ENCODE measurements around the gene MTMR3.

Gene MTMR3

GRCh38 chr22:30005213-30005857 is 122.4 kb downstream of the MTMR3 start:
- DNase-seq, result no peak

- no peak for DNase-seq
These were observed 124.4 kb downstream of the MTMR3 start for GRCh38 chr22:30007361-30007760.

- DNase-seq, result no peak
These were observed 125.4 kb downstream of the MTMR3 start for GRCh38 chr22:30008401-30008800.

GRCh38 chr22:30009478-30009877 is 126.5 kb downstream of the MTMR3 start:
- no peak for DNase-seq

GRCh38 chr22:30010789-30011405 is 127.9 kb downstream of the MTMR3 start:
- no peak for DNase-seq

GRCh38 chr22:30013201-30013600 is 130.2 kb downstream of the MTMR3 start:
- DNase-seq, result no peak

GRCh38 chr22:30014244-30014643 is 131.3 kb downstream of the MTMR3 start:
- DNase-seq, result no peak

GRCh38 chr22:30015229-30015797 is 132.3 kb downstream of the MTMR3 start:
- no peak for DNase-seq

- DNase-seq, result no peak
These were observed 132.9 kb downstream of the MTMR3 start for GRCh38 chr22:30015846-30016245.

- DNase-seq, result no peak
These were observed 133.6 kb downstream of the MTMR3 start for GRCh38 chr22:30016596-30016995.

- no peak for DNase-seq
These were observed 134.6 kb downstream of the MTMR3 start for GRCh38 chr22:30017375-30018223.

GRCh38 chr22:30020511-30020910 is 137.5 kb downstream of the MTMR3 start:
- DNase-seq, result no peak

GRCh38 chr22:30021338-30021737 is 138.4 kb downstream of the MTMR3 start:
- DNase-seq, result no peak

- DNase-seq, result no peak
These were observed 139.1 kb downstream of the MTMR3 start for GRCh38 chr22:30021881-30022619.

GRCh38 chr22:30023099-30023660 is 140.2 kb downstream of the MTMR3 start:
- no peak for DNase-seq

- no peak for DNase-seq
These were observed 141.3 kb downstream of the MTMR3 start for GRCh38 chr22:30024231-30024630.

GRCh38 chr22:30025221-30025620 is 142.2 kb downstream of the MTMR3 start:
- DNase-seq, result no peak

GRCh38 chr22:30026756-30027155 is 143.8 kb downstream of the MTMR3 start:
- DNase-seq, result no peak

- no peak for DNase-seq
These were observed 144.2 kb downstream of the MTMR3 start for GRCh38 chr22:30027169-30027568.

GRCh38 chr22:30027791-30028190 is 144.8 kb downstream of the MTMR3 start:
- DNase-seq, result no peak

- DNase-seq, result no peak
These were observed 145.8 kb downstream of the MTMR3 start for GRCh38 chr22:30028731-30029130.

- no peak for DNase-seq
These were observed 146.5 kb downstream of the MTMR3 start for GRCh38 chr22:30029512-30029911.

- DNase-seq, result no peak
These were observed 147.4 kb downstream of the MTMR3 start for GRCh38 chr22:30030329-30030728.
